ENCODE results near the gene GAREM1. TPM values are rescaled to one million over a fixed set of nuclear protein-coding genes. Genes with fewer than 3 reads are reported as not detected.

GAREM1 gene
- total RNA-seq, 1 donor from 2014 or later, result 9.5 TPM

DNA sequence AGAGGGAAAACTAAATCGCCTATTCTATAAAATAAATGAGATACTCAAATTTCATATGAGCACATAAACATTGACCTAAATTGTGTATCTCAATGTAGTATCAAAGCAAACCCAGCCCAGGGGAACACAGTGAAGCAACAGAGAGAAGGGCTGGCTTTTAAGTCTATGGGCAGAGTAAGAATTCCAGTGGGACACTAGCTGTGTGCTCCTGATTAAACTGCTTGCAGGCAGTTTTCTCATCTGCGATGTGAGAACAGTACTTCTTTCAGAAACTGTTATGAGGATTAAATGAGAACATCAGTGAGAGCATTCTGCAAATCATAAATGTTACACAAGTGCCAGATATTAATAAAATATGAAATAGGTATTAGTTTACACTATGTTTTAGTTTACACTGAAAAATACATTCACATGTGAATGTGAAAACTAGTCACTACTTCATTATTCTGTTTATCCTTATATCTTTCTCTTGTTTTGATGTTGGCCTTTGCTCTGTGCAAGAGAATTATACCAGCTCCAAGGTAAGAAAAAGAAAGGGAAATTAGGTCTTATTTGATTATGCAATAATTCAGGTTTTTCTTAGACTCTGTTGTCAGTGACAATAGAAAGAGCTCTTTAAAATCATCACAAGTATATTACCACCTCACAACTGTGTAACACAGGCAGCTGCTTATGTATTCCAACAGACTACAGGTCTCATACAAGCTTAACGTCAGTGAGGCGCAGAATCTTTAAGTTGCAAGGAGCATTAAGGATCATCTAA lies 47.5 kb downstream of the GAREM1 start:
- no peak overlapping the region for H3K4me3 Mint-ChIP-seq
- no peak for DNase-seq (ENCODE audit: low spot score in 2 of 2, unreplicated experiment in 2 of 2)
- H3K9me3 Mint-ChIP-seq, result no peaks in the 10 kb centered on the region
- no peaks in the 10 kb centered on the region for H3K27me3 Mint-ChIP-seq (ENCODE audit: low read depth)
- TF ChIP-seq CTCF (IDR thresholded peaks at IDR 0.05; ENCODE audit: unreplicated experiment), result no peak
- H3K27ac Mint-ChIP-seq, result no peak overlapping the region
- H3K36me3 Mint-ChIP-seq, result no peaks in the 10 kb centered on the region
- peaks cover 6% of the 10 kb centered on the region for H3K4me1 Mint-ChIP-seq

- Mint-ChIP-seq H3K27me3 (ENCODE audit: low read depth) (no peaks in the 10 kb centered on the region), H3K9me3 (peaks cover 4% of the 10 kb centered on the region), H3K27ac (no peak overlapping the region), H3K4me1 (peaks cover 4% of the 10 kb centered on the region), H3K36me3 (peaks cover 3% of the 10 kb centered on the region), H3K4me3 (no peak overlapping the region)
- no peak for TF ChIP-seq CTCF (IDR thresholded peaks at IDR 0.05; ENCODE audit: unreplicated experiment)
- no peak for DNase-seq (ENCODE audit: low spot score in 2 of 2, unreplicated experiment in 2 of 2)
These were observed 48.5 kb downstream of the GAREM1 start for GRCh38 chr18:32422201-32422600.

GRCh38 chr18:32420084-32420750 lies 50.5 kb downstream of the GAREM1 start:
- H3K4me3 Mint-ChIP-seq, result no peak overlapping the region
- no peak for DNase-seq (ENCODE audit: low spot score in 2 of 2, unreplicated experiment in 2 of 2)
- peaks cover 10% of the 10 kb centered on the region for H3K9me3 Mint-ChIP-seq
- H3K27ac Mint-ChIP-seq, result no peak overlapping the region
- H3K36me3 Mint-ChIP-seq, result peaks cover 5% of the 10 kb centered on the region
- peaks cover 4% of the 10 kb centered on the region for H3K4me1 Mint-ChIP-seq
- no peak for TF ChIP-seq CTCF (IDR thresholded peaks at IDR 0.05; ENCODE audit: unreplicated experiment)
- H3K27me3 Mint-ChIP-seq (ENCODE audit: low read depth), result no peaks in the 10 kb centered on the region

GRCh38 chr18:32418148-32418547 lies 52.5 kb downstream of the GAREM1 start:
- Mint-ChIP-seq H3K27ac (no peak overlapping the region), H3K4me3 (no peak overlapping the region), H3K36me3 (peaks cover 5% of the 10 kb centered on the region), H3K9me3 (peaks cover 15% of the 10 kb centered on the region), H3K27me3 (ENCODE audit: low read depth) (no peaks in the 10 kb centered on the region), H3K4me1 (peaks cover 4% of the 10 kb centered on the region)
- TF ChIP-seq CTCF (IDR thresholded peaks at IDR 0.05; ENCODE audit: unreplicated experiment), result no peak
- DNase-seq (ENCODE audit: low spot score in 2 of 2, unreplicated experiment in 2 of 2), result no peak

GRCh38 chr18:32405588-32405987 lies 65.1 kb downstream of the GAREM1 start:
- H3K27me3 Mint-ChIP-seq (ENCODE audit: low read depth), result no peaks in the 10 kb centered on the region
- no peak for TF ChIP-seq CTCF (IDR thresholded peaks at IDR 0.05; ENCODE audit: unreplicated experiment)
- no peaks in the 10 kb centered on the region for H3K4me1 Mint-ChIP-seq
- no peak for DNase-seq (ENCODE audit: low spot score in 2 of 2, unreplicated experiment in 2 of 2)
- H3K27ac Mint-ChIP-seq, result no peak overlapping the region
- no peak overlapping the region for H3K4me3 Mint-ChIP-seq
- H3K9me3 Mint-ChIP-seq, result no peaks in the 10 kb centered on the region
- no peaks in the 10 kb centered on the region for H3K36me3 Mint-ChIP-seq

Measured in mesothelial cell of epicardium (in vitro differentiated cells).